Kidney capillary endothelial cell (primary cell): ENCODE measurements around the gene HCRTR1.

Source experiments
- DNase-seq: peaks from one replicate; pipeline ENCODE4 v3.0.0-alpha.2; 2018; ENCODE audit warnings: low spot score

Gene HCRTR1

GRCh38 chr1:31617218-31617915, at the start of gene HCRTR1:
HCRTR1 (plus strand) TSS chr1:31617689; CDS start chr1:31619193, 1,504 bp downstream.
- DNase-seq, result no peak

- no peak for DNase-seq
Measured at GRCh38 chr1:31567956-31568570, 49.4 kb upstream of the HCRTR1 start.

- DNase-seq, result no peak
Measured at GRCh38 chr1:31568895-31569595, 48.4 kb upstream of the HCRTR1 start.

- no peak for DNase-seq
Measured at GRCh38 chr1:31569596-31570173, 47.8 kb upstream of the HCRTR1 start.

- no peak for DNase-seq
Measured at GRCh38 chr1:31570228-31570627, 47.3 kb upstream of the HCRTR1 start.

- DNase-seq, result no peak
Measured at GRCh38 chr1:31570906-31571305, 46.6 kb upstream of the HCRTR1 start.

GRCh38 chr1:31571340-31572295, 45.9 kb upstream of the HCRTR1 start:
- no peak for DNase-seq

GRCh38 chr1:31572323-31573104, 45.0 kb upstream of the HCRTR1 start:
- no peak for DNase-seq

GRCh38 chr1:31573261-31573660, 44.2 kb upstream of the HCRTR1 start:
- no peak for DNase-seq

- DNase-seq, result no peak
Measured at GRCh38 chr1:31574749-31575368, 42.6 kb upstream of the HCRTR1 start.

GRCh38 chr1:31575369-31576140, 41.9 kb upstream of the HCRTR1 start:
- no peak for DNase-seq

GRCh38 chr1:31576201-31576669, 41.3 kb upstream of the HCRTR1 start, which contains the start of gene TINAGL1:
TINAGL1 (plus strand) TSS chr1:31576515; CDS start chr1:31577149, 634 bp downstream.
- no peak for DNase-seq

GRCh38 chr1:31576743-31577455, 40.6 kb upstream of the HCRTR1 start:
- no peak for DNase-seq

GRCh38 chr1:31577515-31578192, 39.8 kb upstream of the HCRTR1 start:
- DNase-seq, result no peak

GRCh38 chr1:31579374-31579773, 38.1 kb upstream of the HCRTR1 start:
- peak; percentile 81 for DNase-seq

- no peak for DNase-seq
Measured at GRCh38 chr1:31580513-31580870, 37.0 kb upstream of the HCRTR1 start.

GRCh38 chr1:31580891-31581603, 36.4 kb upstream of the HCRTR1 start:
- no peak for DNase-seq
